Neural cell (in vitro differentiated cells): ENCODE data around the gene TFEB. TPM values are rescaled to one million over a fixed set of nuclear protein-coding genes. Genes with fewer than 3 reads are reported as not detected.

Experiments used
- H2AFZ ChIP-seq: fragments of 200-600, 300-800 bp; sonication (generic), shearing (Covaris generic); 2 replicates; pipeline ENCODE4 v1.6.0; 2014; ENCODE audit warnings: low read depth, mild to moderate bottlenecking, antibody characterized with exemption, low read length, moderate library complexity
- H3F3A ChIP-seq: fragments of 200-600 bp; shearing (Covaris generic); 2 replicates; pipeline ENCODE4 v1.6.1; 2016; ENCODE audit warnings: mild to moderate bottlenecking, moderate library complexity, mixed read lengths, antibody characterized with exemption, low read length; ENCODE audit not compliant: insufficient read depth, poor library complexity, severe bottlenecking
- H3K27ac ChIP-seq: fragments of 200-600, 300-800 bp; sonication (generic), shearing (Covaris generic); 2 replicates; pipeline ENCODE4 v1.5.1; 2014; ENCODE audit warnings: mild to moderate bottlenecking, low read length, moderate library complexity
- H3K27me3 ChIP-seq: fragments of 300-800, 200-600 bp; sonication (generic), shearing (Covaris generic); 2 replicates; pipeline ENCODE4 v1.6.0; 2014; ENCODE audit warnings: mild to moderate bottlenecking, low read depth, low read length, moderate library complexity; ENCODE audit not compliant: insufficient read depth
- H3K36me3 ChIP-seq: fragments of 300-800, 200-600 bp; sonication (generic), shearing (Covaris generic); 2 replicates; pipeline ENCODE4 v1.5.1; 2014; ENCODE audit warnings: mild to moderate bottlenecking, antibody characterized with exemption, low read length, moderate library complexity; ENCODE audit not compliant: insufficient read depth
- H3K4me2 ChIP-seq: fragments of 300-800, 200-600 bp; sonication (generic), shearing (Covaris generic); 2 replicates; pipeline ENCODE4 v1.6.0; 2014; ENCODE audit warnings: mild to moderate bottlenecking, low read length
- H3K4me3 ChIP-seq: fragments of 300-800, 200-600 bp; sonication (generic), shearing (Covaris generic); 2 replicates; pipeline ENCODE4 v1.5.1; 2014; ENCODE audit warnings: mild to moderate bottlenecking, low read length, moderate library complexity
- H3K79me2 ChIP-seq: fragments of 200-600 bp; shearing (Covaris generic); replicated peaks from 2 replicates; pipeline ENCODE4 v1.6.0; 2014; ENCODE audit warnings: mild to moderate bottlenecking, low read length, moderate library complexity; ENCODE audit not compliant: insufficient read depth
- H3K9ac ChIP-seq: fragments of 300-800, 200-600 bp; sonication (generic), shearing (Covaris generic); 2 replicates; pipeline ENCODE4 v1.6.1; 2016; ENCODE audit warnings: mild to moderate bottlenecking, low read length, mixed read lengths
- H3K9me2 ChIP-seq: fragments of 200-600 bp; shearing (Covaris generic); 2 replicates; pipeline ENCODE4 v1.6.1; 2016; ENCODE audit warnings: mild to moderate bottlenecking, low read length, mixed read lengths; ENCODE audit not compliant: insufficient read depth
- H3K9me3 ChIP-seq: fragments of 200-600, 300-800 bp; sonication (generic), shearing (Covaris generic); 2 replicates; pipeline ENCODE4 v1.6.1; 2016; ENCODE audit warnings: mild to moderate bottlenecking, mixed run types, low read length, moderate library complexity, mixed read lengths
- H4K20me1 ChIP-seq: fragments of 200-600 bp; shearing (Covaris generic); 2 replicates; pipeline ENCODE4 v1.6.1; 2016; ENCODE audit warnings: mild to moderate bottlenecking, mixed run types; ENCODE audit not compliant: insufficient read depth
- CTCF ChIP-seq: fragments of 450-650 bp; IDR thresholded peaks from 2 replicates; pipeline ENCODE4 v1.5.1; 2014; ENCODE audit warnings: antibody characterized with exemption, mild to moderate bottlenecking, moderate library complexity; ENCODE audit not compliant: poor library complexity, severe bottlenecking
- EP300 ChIP-seq: fragments of 450-650 bp; conservative IDR thresholded peaks from 2 replicates; pipeline ENCODE4 v1.6.1; 2014; ENCODE audit warnings: antibody characterized with exemption, mild to moderate bottlenecking, moderate library complexity; ENCODE audit not compliant: poor library complexity, severe bottlenecking
- EZH2 ChIP-seq: fragments of 200-600, 300-800 bp; shearing (Covaris generic), sonication (generic); IDR thresholded peaks from 2 replicates; pipeline ENCODE4 v1.6.1; 2014; ENCODE audit warnings: antibody characterized with exemption, low read length, borderline replicate concordance, mild to moderate bottlenecking; ENCODE audit not compliant: insufficient read depth, poor library complexity, severe bottlenecking
- MXI1 ChIP-seq: fragments of 450-650 bp; conservative IDR thresholded peaks from 2 replicates; pipeline ENCODE4 v1.6.1; 2014; ENCODE audit warnings: antibody characterized with exemption, mild to moderate bottlenecking; ENCODE audit not compliant: poor library complexity, severe bottlenecking
- POLR2AphosphoS5 ChIP-seq: IDR thresholded peaks from 2 replicates; pipeline ENCODE4 v1.6.1; 2012
- RAD21 ChIP-seq: fragments of 450-650 bp; conservative IDR thresholded peaks from 2 replicates; pipeline ENCODE4 v1.6.1; 2014; ENCODE audit warnings: antibody characterized with exemption, mild to moderate bottlenecking, moderate library complexity
- SMC3 ChIP-seq: fragments of 450-650 bp; conservative IDR thresholded peaks from 2 replicates; pipeline ENCODE4 v1.6.1; 2014; ENCODE audit warnings: antibody characterized with exemption, mild to moderate bottlenecking, moderate library complexity; ENCODE audit not compliant: poor library complexity
- TAF1 ChIP-seq: IDR thresholded peaks from 2 replicates; pipeline ENCODE4 v1.6.1; 2012; ENCODE audit warnings: low read depth
- polyA plus RNA-seq: library from polyadenylated mRNA; depleted of rRNA; stranded (reverse); fragments of >200 nt; gene quantifications from 2 replicates; pipeline ENCODE4 v1.2.3, GENCODE V29; 2014
- TF ChIP-seq, protein P1 (sequence below): IDR thresholded peaks from 2 replicates; pipeline ENCODE4 v1.6.1; 2012; ENCODE audit warnings: borderline replicate concordance

Gene TFEB
- polyA plus RNA-seq, 1 donor from 2014 or later, result 0.24 TPM

DNA sequence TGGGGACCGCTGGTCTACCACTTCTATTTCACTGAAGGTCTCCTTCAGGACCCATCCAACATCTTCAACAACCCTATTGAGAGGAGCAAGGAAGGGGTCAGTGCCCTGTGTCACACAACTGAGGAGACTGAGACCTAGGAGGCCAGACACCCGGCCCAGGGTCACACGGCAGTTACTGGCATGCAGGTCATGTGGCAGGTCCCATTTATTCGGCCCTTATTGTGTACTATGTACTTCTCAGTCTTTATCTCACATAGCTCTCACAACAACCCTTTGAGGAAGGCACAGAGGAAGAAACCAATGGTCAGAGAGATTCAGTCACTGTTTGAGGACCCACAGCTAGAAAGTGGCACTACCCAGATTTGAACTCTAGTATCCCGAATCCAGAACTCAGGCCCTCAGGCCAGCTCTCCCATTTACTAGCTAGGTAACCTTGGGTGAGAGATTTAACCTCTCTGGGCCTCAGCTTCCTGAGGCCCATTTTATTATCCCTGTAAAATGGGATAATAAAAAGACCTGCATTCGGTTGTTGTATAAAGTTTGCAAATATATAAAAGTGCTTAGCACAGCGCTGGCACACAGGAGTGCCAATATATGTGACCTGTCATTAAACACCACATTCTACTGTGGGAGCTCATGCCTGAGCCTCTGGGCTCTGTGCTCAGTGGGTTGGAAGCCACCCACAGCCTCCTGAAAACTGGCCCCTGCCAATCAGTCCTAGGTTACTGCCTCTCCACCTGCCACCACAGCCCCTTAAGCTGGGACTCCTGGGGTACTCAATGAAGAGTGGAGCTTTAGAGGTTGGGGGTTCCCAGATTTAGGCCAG, 15.8 kb downstream of the TFEB start:
- H3K4me3 ChIP-seq, result no peak overlapping the region
- H3K79me2 ChIP-seq, result no peaks in the 10 kb centered on the region
- H3K9ac ChIP-seq, result no peak overlapping the region
- H4K20me1 ChIP-seq, result no peaks in the 10 kb centered on the region
- no peaks in the 10 kb centered on the region for H3K27me3 ChIP-seq
- H3K9me3 ChIP-seq, result no peaks in the 10 kb centered on the region
- H3K9me2 ChIP-seq, result no peaks in the 10 kb centered on the region
- H3K4me2 ChIP-seq, result no peak overlapping the region
- TF ChIP-seq TAF1, result no peak
- TF ChIP-seq CTCF, result no peak
- no peak for TF ChIP-seq MXI1
- no peak for TF ChIP-seq EZH2
- TF ChIP-seq, protein P1, sequence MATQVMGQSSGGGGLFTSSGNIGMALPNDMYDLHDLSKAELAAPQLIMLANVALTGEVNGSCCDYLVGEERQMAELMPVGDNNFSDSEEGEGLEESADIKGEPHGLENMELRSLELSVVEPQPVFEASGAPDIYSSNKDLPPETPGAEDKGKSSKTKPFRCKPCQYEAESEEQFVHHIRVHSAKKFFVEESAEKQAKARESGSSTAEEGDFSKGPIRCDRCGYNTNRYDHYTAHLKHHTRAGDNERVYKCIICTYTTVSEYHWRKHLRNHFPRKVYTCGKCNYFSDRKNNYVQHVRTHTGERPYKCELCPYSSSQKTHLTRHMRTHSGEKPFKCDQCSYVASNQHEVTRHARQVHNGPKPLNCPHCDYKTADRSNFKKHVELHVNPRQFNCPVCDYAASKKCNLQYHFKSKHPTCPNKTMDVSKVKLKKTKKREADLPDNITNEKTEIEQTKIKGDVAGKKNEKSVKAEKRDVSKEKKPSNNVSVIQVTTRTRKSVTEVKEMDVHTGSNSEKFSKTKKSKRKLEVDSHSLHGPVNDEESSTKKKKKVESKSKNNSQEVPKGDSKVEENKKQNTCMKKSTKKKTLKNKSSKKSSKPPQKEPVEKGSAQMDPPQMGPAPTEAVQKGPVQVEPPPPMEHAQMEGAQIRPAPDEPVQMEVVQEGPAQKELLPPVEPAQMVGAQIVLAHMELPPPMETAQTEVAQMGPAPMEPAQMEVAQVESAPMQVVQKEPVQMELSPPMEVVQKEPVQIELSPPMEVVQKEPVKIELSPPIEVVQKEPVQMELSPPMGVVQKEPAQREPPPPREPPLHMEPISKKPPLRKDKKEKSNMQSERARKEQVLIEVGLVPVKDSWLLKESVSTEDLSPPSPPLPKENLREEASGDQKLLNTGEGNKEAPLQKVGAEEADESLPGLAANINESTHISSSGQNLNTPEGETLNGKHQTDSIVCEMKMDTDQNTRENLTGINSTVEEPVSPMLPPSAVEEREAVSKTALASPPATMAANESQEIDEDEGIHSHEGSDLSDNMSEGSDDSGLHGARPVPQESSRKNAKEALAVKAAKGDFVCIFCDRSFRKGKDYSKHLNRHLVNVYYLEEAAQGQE, result no peak
- TF ChIP-seq RAD21, result no peak
- TF ChIP-seq EP300, result no peak
- TF ChIP-seq POLR2AphosphoS5, result no peak
- TF ChIP-seq SMC3, result no peak
- H3K36me3 ChIP-seq, result no peaks in the 10 kb centered on the region
- H3K27ac ChIP-seq, result no peak overlapping the region
- no peak overlapping the region for H2AFZ ChIP-seq
- H3F3A ChIP-seq, result no peaks in the 10 kb centered on the region

DNA sequence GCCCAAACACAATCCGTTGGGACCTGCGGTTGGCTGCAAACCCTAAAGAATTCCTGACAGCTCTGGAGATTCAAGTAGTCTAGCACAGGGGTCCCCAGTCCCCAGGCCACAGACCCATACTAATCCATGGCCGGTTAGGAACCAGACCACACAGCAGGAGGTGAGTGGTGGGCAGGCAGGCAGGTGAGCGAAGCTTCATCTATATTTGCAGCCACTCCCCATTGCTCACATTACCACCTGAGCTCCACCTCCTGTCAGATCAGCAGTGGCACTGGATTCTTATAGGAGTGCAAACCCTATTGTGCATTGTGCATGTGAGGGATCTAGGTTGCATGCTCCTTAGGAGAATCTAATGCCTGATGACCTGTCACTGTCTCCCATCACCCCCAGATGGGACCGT, 16.6 kb downstream of the TFEB start:
- H3F3A ChIP-seq, result no peaks in the 10 kb centered on the region
- no peaks in the 10 kb centered on the region for H3K27me3 ChIP-seq
- no peaks in the 10 kb centered on the region for H4K20me1 ChIP-seq
- H3K36me3 ChIP-seq, result no peaks in the 10 kb centered on the region
- no peaks in the 10 kb centered on the region for H3K9me2 ChIP-seq
- no peak overlapping the region for H3K4me3 ChIP-seq
- H3K27ac ChIP-seq, result no peak overlapping the region
- no peak overlapping the region for H3K9ac ChIP-seq
- H3K79me2 ChIP-seq, result no peaks in the 10 kb centered on the region
- no peak overlapping the region for H2AFZ ChIP-seq
- H3K9me3 ChIP-seq, result no peaks in the 10 kb centered on the region
- TF ChIP-seq EP300, result no peak
- H3K4me2 ChIP-seq, result no peak overlapping the region
